Measurements from ENCODE around the gene DPM3.

The DPM3 gene

GRCh38 chr1:155091071-155092051, 49.0 kb downstream of the DPM3 start:
- H3K27ac Mint-ChIP-seq, result peak overlapping the region in 1 of 3 experiments; percentile 70
- no peaks in the 10 kb centered on the region for H3K9me3 Mint-ChIP-seq
- TF ChIP-seq CTCF (IDR thresholded peaks at IDR 0.05; ENCODE audit: unreplicated experiment in 3 of 3), result peak; percentile 95 to 98 (median 96)
- H3K4me3 Mint-ChIP-seq, result peak overlapping the region in 1 of 3 experiments; percentile 26
- H3K27me3 Mint-ChIP-seq (ENCODE audit: low read depth), result peaks cover 13% of the 10 kb centered on the region
- H3K4me1 Mint-ChIP-seq, result peaks cover 46% of the 10 kb centered on the region
- H3K36me3 Mint-ChIP-seq (ENCODE audit: low read depth), result peaks cover 7% of the 10 kb centered on the region

Measured in nephron (organoid).